Right forelimb (tissue), 1 donor: ENCODE data around the gene PGLYRP1.

Experiments used
- DNase-seq: peaks from one replicate; pipeline ENCODE4 v3.0.0-alpha.2; 2018

Gene PGLYRP1

GRCh38 chr19:46022431-46023310 is at the start of gene PGLYRP1:
PGLYRP1 (minus strand) TSS chr19:46023053; CDS start chr19:46023021, 32 bp downstream.
- peak; percentile 39 for DNase-seq

- no peak for DNase-seq
Measured at GRCh38 chr19:46069806-46070341, 47.0 kb upstream of the PGLYRP1 start.

- no peak for DNase-seq
Measured at GRCh38 chr19:46068345-46069258, 45.7 kb upstream of the PGLYRP1 start.

GRCh38 chr19:46067691-46068090 is 44.8 kb upstream of the PGLYRP1 start:
- no peak for DNase-seq

GRCh38 chr19:46066471-46066870 is 43.6 kb upstream of the PGLYRP1 start:
- DNase-seq = no peak

GRCh38 chr19:46065486-46066071 is 42.7 kb upstream of the PGLYRP1 start:
- no peak for DNase-seq

GRCh38 chr19:46063201-46063600 is 40.3 kb upstream of the PGLYRP1 start:
- DNase-seq = no peak

GRCh38 chr19:46060012-46060411 is 37.2 kb upstream of the PGLYRP1 start:
- no peak for DNase-seq

- no peak for DNase-seq
Measured at GRCh38 chr19:46058778-46059177, 35.9 kb upstream of the PGLYRP1 start.

- no peak for DNase-seq
Measured at GRCh38 chr19:46056536-46056935, 33.7 kb upstream of the PGLYRP1 start.

- no peak for DNase-seq
Measured at GRCh38 chr19:46052896-46053295, 30.0 kb upstream of the PGLYRP1 start.

- no peak for DNase-seq
Measured at GRCh38 chr19:46049597-46049996, 26.7 kb upstream of the PGLYRP1 start.

- no peak for DNase-seq
Measured at GRCh38 chr19:46043519-46043918, 20.7 kb upstream of the PGLYRP1 start.

GRCh38 chr19:46042252-46042883 is 19.5 kb upstream of the PGLYRP1 start:
- no peak for DNase-seq

- DNase-seq = no peak
Measured at GRCh38 chr19:46040952-46041500, 18.2 kb upstream of the PGLYRP1 start, which contains the start of gene IGFL4. IGFL4 (minus strand) TSS chr19:46041002; CDS start chr19:46040962, 40 bp downstream.

GRCh38 chr19:46040125-46040524 is 17.3 kb upstream of the PGLYRP1 start:
- DNase-seq = no peak

GRCh38 chr19:46036744-46037128 is 13.9 kb upstream of the PGLYRP1 start:
- DNase-seq = no peak

- DNase-seq = no peak
Measured at GRCh38 chr19:46035986-46036743, 13.3 kb upstream of the PGLYRP1 start.

GRCh38 chr19:46035546-46035945 is 12.7 kb upstream of the PGLYRP1 start:
- DNase-seq = no peak

GRCh38 chr19:46033401-46033800 is 10.5 kb upstream of the PGLYRP1 start:
- DNase-seq = no peak

GRCh38 chr19:46032597-46033025 is 9.8 kb upstream of the PGLYRP1 start:
- DNase-seq = no peak
